ENCODE results near the gene LNP1.

DNA sequence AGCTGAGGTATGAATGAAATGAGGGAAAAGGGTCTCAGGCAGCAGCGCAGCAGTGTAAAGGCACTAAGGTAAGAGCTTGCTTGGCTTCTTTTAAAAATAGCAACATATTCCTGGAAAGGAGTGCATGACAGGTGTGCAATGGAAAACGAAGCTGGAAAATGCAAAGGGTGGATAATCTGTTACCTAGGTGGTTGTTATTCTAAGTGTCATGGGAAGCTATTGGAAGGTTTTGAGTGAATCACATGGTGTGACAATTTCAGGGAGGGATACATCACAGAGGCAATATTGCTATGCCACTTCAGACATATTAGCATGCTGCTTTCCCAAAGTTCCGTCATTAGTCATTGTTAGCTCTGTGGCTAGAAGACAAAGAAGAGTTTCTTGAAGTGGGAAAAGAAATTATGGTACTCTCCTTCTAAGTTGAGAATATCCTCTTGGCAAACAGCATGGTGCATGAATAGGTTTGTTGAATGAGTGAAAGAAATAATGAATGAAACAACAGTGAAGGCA lies 62.4 kb downstream of the LNP1 start:
- TF ChIP-seq, protein P1, sequence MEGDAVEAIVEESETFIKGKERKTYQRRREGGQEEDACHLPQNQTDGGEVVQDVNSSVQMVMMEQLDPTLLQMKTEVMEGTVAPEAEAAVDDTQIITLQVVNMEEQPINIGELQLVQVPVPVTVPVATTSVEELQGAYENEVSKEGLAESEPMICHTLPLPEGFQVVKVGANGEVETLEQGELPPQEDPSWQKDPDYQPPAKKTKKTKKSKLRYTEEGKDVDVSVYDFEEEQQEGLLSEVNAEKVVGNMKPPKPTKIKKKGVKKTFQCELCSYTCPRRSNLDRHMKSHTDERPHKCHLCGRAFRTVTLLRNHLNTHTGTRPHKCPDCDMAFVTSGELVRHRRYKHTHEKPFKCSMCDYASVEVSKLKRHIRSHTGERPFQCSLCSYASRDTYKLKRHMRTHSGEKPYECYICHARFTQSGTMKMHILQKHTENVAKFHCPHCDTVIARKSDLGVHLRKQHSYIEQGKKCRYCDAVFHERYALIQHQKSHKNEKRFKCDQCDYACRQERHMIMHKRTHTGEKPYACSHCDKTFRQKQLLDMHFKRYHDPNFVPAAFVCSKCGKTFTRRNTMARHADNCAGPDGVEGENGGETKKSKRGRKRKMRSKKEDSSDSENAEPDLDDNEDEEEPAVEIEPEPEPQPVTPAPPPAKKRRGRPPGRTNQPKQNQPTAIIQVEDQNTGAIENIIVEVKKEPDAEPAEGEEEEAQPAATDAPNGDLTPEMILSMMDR (IDR thresholded peaks at IDR 0.05; ENCODE audit: borderline replicate concordance, extremely low read depth, low read length, poor library complexity, severe bottlenecking), result no peak
- TF ChIP-seq EZH2 (IDR thresholded peaks at IDR 0.05; ENCODE audit: borderline replicate concordance, low read depth, low read length, severe bottlenecking), result no peak
